ENCODE measurements around the gene CCSAP.
"Not testable (repeated sequence)": the region's sequence is repeated elsewhere in the genome, so short reads cannot be mapped to it uniquely, and the experiment has no call there.

The CCSAP gene

DNA sequence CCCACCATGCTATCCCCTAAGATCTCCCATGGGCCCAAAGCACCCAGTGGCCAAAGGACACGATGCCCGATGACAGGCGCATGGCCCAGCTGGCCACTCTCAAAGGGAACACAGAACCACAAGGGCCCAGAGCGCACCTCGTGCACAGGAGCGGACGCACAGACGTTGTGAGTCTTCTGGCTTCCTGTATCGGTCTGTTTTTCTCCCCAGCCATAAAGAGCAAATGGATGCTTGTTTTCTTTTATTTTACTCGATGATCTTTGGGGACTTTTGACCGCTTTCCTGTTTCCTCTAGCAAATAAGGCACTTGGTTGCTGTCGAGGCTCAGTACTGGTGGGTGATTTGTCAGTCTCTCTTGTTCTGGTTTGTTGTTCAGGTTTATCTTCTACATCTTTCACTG, 16.2 kb downstream of the CCSAP start:
- DNase-seq (ENCODE audit: low read depth in 3 of 3, low spot score in 1 of 3): no peak

DNA sequence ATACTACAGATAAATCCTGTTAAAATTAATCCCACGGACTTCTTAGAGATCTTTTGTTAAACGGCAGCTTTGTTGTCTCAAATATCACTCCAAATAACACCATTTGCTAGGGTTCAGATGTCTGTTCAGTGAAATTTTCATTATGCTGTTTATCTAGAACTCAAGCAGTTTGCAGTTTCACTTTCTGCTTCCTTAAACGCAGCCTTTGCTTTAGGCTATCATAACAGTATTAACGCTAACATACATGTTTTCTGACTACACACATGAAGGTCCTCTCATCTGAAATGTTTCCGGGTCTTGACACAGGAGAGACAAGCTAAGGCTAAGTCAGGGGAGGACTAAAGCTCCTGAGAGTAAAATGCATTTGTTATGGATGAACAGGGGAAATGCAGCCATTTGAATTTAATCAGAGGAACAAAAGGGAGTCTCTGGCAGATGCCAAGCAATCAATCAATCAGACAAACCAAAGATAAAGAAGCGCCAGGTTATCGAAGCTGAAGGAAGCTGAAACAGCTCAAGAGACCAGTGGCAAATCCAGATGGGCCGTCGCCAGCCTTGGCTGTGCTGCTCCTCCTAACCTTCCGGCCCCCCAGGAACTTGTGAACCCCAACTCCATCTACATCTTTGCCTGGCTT, 16.9 kb downstream of the CCSAP start:
- no peak for DNase-seq (ENCODE audit: low read depth in 3 of 3, low spot score in 1 of 3)

DNA sequence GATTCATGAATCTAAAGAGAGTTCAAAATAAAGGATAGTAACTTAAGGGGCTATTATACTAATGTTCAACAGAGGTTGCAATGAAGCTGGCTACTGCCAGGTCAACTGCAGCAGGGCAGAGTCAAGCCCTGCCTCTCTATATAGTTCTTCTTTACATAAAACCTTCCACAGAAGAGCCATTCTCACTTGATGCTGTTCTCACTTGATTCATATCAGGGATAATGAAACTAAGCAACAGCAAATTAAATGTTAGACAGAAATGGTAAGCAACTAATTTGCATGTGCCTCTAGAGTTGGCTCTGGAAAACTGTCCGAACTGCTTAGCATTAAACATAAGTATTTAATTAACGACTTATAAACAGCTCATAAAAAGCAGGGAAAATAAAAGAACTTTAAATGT, 17.4 kb downstream of the CCSAP start:
- DNase-seq (ENCODE audit: low read depth in 3 of 3, low spot score in 1 of 3): no peak

DNA sequence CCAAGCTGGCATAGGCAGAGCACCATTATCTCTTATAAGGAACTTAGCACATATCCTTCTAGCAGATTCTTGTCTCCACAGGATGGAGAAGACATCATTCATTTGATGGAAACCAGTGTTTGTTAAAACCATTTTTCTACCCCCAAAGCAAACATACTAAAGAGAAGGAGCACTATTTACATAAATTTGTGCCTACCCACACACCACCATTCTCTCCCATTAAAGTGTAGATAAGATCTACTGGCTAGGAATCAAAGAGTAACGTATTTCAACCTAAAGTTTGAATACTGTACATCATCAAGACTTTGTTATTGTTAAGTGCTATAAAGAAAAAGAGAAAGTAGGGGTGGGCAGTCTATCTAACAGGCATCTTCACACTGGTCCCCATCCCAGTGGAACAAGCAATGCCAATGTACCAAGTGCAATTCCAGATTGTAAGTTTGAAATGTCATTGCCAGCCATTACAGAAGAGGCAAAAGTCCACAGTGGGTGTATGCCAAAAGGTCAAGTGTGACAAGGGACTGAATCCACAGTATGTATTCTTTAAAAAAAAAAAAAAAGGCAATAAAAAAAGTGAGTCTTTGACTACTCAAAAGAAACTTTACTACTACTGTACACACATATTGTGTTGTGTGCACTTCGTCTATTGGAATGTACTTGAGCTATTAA, 18.8 kb downstream of the CCSAP start:
- DNase-seq (ENCODE audit: low read depth in 3 of 3, low spot score in 1 of 3): no peak

DNA sequence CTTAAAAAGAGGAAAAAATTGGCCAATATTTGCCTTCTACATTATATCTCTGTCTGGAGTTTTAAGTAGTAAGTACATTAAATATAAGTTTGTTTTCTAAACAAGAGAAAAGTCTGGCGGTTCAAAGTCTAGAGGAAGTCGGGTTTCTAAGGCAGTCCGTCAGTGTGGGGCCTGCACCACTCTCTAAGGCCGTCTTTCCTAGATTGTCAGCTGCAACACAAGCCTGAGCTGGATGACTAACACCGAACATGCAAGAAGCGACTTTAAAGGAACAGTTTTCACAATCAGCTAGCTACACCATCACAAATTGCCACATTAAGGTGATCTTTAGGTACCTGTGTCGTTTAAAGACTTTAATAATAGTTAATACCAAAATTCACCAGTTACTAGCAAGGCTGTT, 19.6 kb downstream of the CCSAP start:
- DNase-seq (ENCODE audit: low read depth in 3 of 3, low spot score in 1 of 3): no peak

DNA sequence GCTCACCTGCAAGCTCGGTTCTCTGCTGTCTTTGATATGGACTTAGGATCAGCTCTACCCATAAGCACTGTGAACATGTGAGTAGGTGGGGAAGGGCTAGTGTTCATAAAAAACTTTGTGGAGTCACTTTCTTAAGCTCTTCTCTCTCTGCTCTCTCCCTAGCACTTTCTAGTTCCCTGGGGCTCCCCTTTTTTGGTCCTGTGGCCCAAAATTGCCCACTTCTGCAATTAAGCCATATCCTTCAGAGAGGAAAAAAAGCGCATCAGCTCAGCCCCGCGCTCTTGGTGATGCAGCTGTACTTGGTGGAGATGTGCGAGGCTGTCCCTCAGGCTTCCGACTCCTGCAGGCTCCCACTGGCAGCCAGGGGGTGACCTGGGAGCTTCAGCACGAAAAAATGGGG, 23.4 kb downstream of the CCSAP start:
- no peak for DNase-seq (ENCODE audit: low read depth in 3 of 3, low spot score in 1 of 3)

DNA sequence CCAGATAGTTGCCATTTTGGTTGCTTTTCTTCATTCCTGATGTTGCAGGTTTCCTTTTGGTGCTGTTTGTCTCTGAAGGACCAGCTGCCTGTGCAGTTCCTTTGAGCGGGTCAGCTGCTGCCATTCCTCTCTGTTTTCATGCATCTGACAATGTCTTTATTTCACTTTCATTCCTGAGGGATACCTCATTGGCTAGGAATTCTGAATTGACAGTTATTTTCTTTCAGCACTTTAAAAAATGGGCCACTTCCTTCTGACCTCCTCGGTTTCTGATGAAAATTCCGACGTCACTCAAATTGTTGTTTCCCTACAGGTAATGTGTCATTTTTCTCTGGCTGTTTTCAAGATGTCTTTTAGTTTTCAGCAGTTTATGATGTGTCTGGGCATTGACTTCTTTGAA, 24.8 kb downstream of the CCSAP start:
- no peak for DNase-seq (ENCODE audit: low read depth in 3 of 3, low spot score in 1 of 3)

DNA sequence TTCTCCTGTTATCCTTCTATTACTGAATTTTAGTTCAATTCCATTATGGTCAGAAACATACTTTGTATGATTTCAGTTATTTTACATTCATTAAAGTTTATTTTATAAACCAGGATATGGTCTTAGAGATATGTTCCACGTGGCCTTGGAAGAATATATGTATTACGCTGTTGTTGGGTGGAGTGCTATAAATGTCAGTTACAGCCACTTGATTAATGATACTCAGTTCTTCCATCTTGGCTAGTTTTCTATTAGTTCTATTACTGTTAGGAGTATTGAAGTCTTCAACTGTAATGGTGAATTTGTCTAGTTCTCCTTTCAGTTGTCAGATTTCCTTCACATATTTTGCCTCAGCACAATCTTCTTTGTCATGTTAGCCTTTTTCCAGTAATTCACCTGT, 26.7 kb downstream of the CCSAP start:
- no peak for DNase-seq (ENCODE audit: low read depth in 3 of 3, low spot score in 1 of 3)

DNA sequence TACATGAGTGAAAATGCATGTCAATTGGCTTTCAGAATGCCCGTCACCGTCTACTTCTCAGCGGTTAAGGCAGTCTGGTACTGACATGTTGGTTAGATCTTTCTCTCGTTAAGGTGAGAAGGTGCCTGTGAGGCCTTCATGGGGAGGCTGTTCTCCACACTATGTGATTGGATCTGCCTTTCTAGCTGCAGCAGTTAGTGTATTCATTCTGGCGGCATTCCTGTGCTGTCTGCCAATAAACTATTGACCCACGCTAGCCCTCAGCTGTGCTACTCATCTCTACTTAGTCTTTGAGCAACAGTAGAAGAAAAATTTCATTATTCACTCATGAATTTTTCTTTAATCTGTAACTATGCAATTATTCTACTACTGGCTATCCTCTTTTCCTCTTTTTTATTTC, 32.0 kb downstream of the CCSAP start:
- no peak for DNase-seq (ENCODE audit: low read depth in 3 of 3, low spot score in 1 of 3)

DNA sequence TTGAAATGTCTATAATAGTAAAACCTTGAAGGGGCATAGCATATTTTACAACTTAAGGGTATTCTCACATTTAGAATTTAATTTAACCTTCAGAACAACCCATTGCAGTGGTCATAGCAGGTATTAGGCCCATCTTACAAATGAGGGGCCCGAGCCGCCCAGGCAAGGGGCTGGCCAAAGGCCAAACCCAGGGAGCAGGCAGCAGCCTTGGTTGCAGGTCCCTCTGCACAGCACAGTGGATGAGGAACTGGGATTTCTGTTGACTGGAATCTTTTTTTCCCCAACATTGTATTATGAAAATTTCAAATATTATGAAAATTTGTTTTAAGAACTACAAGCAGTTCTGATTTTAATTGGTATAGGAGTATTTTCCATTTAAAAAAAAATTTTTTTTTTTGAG, 33.2 kb downstream of the CCSAP start:
- no peak for DNase-seq (ENCODE audit: low read depth in 3 of 3, low spot score in 1 of 3)

DNA sequence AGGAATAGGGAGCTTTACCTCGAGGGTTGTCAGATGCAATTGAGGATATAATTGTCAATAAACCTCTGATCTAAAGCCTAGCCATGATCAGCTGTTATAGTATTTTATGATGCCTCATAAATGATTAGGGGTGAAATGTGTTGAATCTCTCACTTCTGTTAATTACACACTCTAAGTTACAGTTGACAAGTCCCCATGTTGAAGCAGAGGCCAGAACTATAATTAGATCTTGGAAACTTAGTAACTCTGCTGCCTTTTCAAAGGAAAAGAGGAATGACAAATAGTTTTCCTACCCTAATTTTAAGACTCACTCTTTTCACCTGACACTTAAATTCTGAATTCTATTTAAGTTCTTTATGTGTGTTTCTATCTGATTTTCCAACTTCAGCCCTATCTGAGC, 33.8 kb downstream of the CCSAP start:
- no peak for DNase-seq (ENCODE audit: low read depth in 3 of 3, low spot score in 1 of 3)

DNA sequence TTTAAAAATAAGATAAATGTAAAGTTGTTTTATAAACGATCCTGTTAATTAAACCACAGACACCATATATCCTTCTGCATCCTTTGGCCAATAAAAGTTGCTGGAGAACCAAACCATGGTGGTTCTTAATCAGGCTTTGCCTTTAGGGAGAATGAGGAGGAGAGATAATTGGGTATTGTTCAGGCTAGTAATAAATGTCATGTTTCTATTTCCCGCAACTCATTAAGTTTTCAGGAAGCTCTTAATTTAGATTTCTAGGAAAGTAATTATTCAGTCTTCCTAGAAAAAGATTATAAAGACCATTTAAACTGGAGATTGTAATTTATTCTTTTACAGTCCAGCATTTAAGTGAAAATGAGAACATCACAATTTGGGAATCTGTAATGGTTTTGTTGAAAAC, 37.5 kb downstream of the CCSAP start:
- DNase-seq (ENCODE audit: low read depth in 3 of 3, low spot score in 1 of 3): no peak

DNA sequence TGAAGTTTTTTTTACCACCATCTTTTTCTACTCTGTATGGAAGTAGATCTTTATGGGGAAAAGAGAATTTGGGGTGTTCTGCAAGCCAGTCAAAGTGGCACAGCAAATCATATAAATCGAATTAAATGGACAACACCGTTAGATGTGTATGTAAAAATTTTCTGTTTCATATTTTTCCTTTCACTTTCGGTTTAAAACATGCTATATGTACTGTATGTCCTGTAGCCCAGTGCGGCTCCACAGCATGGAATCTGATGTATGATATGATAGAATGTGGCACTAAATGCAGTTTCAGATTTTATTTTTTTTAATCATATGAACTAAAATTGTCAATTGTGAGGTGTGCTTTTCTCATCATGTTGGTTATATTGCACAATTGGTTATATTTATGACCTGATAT, 39.0 kb downstream of the CCSAP start:
- DNase-seq (ENCODE audit: low read depth in 3 of 3, low spot score in 1 of 3): no peak

DNA sequence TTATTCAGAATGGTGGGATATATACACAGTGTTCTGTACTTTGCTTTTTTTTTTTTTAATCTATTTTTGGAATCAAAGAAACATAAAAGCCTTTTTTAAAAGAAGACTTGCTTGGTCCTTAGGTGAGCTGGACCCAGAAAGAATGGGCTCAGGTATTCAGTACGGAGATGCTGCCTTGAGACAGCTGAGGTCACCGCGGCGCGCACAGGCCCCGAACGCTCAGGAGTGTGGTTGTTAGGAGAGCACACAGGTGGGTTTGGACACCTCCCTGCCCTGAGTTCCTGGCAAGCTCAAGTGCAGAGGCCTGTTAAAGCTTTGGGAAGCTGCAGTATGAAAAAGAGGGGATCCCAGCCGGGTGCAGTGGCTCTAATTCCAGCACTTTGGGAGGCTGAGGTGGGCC, 40.1 kb downstream of the CCSAP start:
- DNase-seq (ENCODE audit: low read depth in 3 of 3, low spot score in 1 of 3): no peak

DNA sequence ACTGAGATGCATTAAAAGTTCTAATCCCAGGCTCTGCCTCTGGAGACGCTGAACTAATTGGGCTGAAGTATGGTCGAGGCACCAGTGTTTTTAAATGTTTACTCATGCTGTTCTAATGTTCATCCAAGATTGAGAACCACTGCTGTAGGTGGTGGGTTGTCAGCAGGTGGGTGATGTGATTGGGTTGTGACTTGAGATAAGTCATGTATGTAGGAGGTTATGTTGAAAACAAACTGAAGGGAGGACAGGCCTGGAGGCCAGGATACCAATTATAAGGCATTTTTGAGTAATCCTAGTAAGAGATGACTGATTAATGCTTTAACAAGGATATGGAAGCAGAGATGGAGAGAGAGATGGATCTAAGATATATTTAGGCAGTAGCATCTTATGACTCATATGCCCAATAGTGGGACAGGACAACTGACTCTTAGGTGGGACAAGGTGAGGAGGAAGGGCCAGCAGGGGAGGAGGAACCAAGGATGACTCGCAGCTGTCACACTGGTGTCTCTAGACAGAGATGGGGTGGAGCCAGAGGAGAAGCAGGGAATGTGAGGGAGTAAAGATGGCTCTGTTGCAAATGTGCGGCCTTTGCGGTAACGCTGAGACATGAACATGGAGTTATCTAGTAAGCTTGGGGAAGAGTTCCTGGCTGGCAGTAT, 42.6 kb downstream of the CCSAP start:
- no peak for DNase-seq (ENCODE audit: low read depth in 3 of 3, low spot score in 1 of 3)

DNA sequence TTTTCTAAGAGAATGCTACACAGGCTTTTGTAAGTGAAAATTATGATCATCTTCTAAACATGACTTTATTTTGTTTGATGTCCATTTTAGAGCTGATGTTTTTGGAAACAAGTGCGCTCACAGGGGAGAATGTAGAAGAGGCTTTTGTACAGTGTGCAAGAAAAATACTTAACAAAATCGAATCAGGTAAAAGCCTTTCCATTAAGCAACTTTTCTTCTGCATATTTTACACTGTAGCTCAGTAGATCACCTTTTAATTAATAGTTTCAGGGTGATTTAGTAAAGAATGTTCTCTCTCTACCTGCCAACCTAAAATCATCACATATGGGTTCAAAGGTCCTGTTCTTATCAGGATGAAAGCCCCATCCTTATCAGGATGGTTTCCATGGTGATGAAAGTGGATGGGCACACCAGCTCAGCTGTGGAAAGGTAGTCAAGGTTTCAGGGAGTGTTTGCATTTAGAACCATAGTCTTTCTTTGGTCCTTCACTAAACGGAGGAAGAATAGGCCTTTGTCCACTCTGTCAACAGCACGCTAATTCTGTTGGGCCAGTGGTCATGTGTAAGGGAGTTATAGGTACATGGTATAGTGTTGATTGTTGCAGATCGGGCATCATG, 43.9 kb downstream of the CCSAP start:
- no peak for DNase-seq (ENCODE audit: low read depth in 3 of 3, low spot score in 1 of 3)

DNA sequence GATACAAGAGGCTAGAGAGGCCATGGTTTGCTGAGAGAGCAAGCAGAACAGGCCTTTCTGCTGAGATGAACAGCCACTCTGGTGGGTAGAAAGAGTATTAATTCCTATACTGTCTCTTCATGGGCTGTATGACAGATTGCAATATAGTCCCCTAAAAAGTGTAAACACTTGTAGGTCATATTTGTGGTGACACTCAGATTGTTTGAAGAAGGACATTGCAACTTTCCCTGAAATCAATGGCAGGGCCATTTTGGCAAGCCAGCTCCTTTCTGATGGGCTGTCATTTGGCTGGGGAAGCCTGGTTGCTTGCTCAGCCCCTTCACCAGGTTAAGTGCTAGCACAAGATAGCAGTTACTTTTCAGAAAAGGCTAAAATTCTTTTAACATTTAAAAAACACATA, 44.4 kb downstream of the CCSAP start:
- no peak for DNase-seq (ENCODE audit: low read depth in 3 of 3, low spot score in 1 of 3)

DNA sequence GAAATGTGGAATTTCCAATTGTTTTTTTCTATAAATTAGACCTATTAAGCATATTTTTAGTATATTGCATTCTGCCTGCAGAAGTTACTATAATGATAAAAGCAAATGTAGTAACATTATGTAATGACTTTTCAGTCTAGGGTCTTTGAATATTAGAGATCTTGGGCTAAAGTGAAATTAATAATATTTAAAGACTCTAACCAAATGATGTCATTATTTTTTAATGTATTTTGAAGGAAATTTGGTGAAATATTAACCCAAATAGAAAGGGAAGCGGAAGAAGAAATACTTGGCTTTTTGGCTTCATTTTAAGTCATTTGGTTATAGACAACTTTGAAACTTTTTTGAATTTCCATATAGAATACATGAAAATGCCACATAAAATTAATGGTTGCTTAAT, 45.1 kb downstream of the CCSAP start:
- DNase-seq (ENCODE audit: low read depth in 3 of 3, low spot score in 1 of 3): no peak

DNA sequence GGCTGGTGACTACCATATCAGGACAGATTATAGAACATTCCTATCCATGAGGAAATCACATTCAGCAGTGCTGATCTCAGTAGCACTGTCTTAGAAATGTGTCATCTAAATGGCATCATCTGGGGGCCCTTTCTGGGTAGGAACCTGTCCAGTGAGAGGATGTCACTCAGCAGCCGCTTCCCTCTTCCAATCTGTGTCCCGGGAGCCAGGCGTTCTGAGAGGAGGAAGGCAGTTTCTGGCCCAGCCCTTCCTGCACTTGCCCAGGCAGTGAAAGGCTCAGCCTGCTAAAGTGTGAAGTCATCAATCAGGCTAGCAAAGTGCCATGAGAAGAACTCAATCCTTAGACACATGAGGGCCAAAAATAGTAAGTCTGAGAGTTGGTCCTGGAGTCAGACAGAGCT, 46.3 kb downstream of the CCSAP start:
- DNase-seq (ENCODE audit: low read depth in 3 of 3, low spot score in 1 of 3): no peak

DNA sequence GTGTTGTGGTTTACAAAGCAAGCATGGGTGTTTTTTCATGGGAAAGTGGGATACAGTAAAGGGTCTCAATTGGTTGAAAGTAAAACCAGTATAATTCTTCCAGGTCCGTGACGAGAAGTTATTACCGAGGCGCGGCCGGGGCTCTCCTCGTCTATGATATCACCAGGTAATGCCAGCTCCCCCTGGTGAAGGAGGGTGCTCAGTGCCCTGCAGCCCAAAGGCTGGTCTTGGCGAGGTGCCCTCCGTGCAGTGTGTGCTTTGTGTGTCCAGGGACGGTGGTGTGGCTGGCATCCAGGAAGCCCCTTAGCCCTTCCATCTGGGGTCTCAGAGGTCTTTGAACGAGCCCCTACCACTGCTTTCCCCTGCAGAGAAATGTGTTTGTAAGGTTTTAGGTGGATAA, 47.1 kb downstream of the CCSAP start:
- no peak for DNase-seq (ENCODE audit: low read depth in 3 of 3, low spot score in 1 of 3)

DNA sequence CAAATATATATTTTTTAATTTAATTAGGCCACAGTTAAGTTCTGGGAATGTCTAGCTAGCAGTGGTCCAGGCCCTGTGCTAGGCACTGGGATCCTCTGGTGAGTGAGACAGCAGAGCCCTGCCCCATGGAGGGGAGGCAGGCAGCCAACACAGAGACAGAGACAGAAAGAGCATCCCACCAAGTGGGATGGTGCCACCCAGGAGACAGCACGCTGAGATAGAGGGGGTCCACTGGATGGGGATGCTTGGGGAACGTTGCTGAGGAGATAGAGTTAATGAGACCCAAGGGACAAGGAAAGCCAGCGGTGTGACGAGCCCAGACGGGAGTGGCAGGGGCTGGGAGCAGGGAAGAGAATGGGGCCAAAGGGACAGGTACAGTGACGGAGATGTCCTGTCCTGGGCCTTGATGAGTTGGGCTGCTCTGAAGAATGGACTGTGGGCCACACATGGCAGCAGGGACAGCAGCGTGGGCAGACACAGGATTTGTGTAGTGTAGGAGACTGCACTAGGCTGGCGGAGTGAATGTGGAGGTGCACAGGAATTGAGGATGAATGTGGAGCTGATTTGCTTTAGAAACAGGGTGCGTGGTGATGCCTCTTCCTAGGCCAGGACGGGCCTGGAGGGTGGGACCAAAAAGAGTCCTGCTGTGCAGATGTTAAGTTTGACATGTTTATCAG, 49.2 kb downstream of the CCSAP start:
- no peak for DNase-seq (ENCODE audit: low read depth in 3 of 3, low spot score in 1 of 3)

DNA sequence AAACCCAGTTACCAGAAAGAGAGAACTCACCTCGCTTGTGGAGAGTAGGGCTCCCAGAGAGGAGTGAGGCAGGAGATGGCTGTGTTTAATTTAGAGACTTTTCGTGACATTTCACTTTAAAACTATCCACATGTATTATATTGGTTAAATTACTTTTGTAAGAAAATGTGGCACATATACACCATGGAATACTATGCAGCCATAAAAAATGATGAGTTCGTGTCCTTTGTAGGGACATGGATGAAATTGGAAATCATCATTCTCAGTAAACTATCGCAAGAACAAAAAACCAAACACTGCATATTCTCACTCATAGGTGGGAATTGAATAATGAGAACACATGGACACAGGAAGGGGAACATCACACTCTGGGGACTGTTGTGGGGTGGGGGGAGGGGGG, 51.2 kb downstream of the CCSAP start:
- DNase-seq (ENCODE audit: low read depth in 3 of 3, low spot score in 1 of 3): not testable (repeated sequence)

Measured in stimulated activated CD4-positive, alpha-beta T cell treated with anti-CD3 and anti-CD28 coated beads, TNF-alpha, amount 100 ng/mL, for 1 hour (primary cell).